NOMO-1 treated with dmso at 0.1 percent for 144 hours (cell line): Measurements from ENCODE around the gene PYGO2.
"Not testable (repeated sequence)": the region's sequence is repeated elsewhere in the genome, so short reads cannot be mapped to it uniquely, and the experiment has no call there.

Experiments used
- DNase-seq: peaks from one replicate; lab custom pipeline; 2025; ENCODE audit not compliant: unreplicated experiment; lab: John Stamatoyannopoulos, UW

The PYGO2 gene

DNA sequence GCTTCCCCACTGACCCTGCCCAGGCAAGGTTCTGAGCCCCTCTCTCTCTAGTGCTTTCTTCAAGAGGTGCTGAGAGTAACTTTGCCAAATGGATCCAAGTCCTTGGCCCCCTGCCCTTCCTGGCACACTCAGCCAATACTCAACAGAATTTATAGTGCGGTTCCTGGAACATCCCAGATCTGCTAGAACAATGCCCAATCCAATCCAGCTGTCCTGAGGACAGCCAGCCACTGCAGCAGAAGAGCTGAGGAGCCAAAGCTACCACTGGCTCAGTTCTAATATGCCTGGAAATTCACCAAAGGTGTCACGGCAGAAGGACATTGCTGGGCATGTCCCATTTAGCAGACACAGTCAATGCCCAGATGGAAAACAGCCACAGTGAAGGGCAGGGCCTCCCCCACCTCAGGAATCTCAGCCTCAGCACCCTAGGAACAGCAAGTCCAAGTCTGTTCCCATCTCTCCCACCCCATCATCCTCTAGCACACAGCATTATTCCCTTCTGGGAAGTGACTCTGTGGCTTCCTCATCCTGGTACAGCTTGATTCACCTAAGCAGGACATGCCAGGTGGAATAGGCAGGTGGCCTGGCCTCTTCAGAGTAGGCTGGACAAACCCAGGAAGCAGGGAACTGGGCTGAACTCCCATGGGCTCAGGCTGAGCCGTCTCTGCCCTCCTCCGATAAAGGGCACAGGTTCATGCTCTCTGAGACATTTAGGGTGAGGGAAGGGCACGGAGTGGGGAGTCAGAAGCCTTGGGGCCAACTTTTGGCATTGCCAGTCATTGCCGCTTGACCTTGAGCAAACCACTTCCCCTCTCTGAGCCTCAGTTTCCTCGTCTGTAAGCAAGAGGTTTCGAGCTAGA lies 49.7 kb downstream of the PYGO2 start:
- DNase-seq: no peak

DNA sequence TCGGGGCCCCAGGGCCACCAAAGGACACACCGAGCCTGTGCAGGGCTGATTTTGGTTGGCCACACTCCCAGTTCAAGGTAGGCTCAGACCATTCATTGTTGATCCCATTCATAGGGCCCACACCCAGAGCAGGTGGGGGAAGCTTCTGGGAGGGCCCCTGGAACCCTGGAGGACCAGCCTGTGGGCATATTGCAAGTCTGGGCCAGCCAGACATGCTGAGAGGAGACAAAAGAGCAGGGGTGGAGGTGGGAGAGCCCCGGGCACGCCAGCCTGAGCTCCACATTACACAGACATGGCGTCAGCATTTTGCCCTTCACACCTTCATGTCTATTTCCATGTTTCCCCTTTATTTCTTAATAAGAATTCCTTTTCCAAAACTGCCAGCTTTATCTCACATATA lies 50.7 kb downstream of the PYGO2 start:
- no peak for DNase-seq

DNA sequence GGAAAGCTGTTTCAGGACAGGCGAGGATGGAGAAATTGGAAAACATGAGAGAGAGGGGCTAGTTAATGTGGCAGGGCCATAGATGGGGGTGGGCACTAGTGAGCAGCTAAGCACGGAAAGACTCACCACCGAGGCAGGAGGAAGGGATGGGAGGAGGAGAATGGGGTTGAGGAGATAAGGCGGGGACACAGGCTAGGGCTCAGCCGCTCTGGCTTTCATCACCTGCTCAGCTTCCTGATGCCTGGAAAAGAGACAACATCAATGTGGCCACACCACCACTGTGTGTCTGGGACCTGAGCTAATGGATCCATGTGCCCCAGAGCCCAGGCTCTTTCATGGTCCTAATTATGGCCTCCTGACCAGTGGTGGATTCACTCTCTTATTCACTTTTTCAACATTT lies 52.6 kb downstream of the PYGO2 start:
- DNase-seq: no peak

DNA sequence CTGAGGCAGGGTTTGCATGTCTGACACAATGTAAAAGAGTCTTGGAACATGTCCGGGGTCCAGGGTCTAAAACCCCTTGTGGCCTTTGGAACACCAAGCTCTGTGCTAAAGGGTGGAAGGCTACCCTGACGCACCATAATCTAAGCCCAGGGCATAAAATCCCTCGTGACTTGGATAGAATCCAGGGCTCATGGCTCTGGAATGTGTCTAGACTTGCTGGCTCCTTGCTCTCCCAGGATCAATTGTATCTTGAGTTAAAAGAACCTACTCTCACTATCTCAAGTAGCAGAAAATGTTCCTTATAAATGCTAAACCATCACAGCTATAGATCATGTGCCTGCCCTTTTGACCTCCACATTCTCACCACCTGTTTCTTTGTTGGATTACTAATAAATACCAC lies 53.5 kb downstream of the PYGO2 start:
- not testable (repeated sequence) for DNase-seq
